A549 (cell line): ENCODE measurements around the gene JAM3. TPM values are rescaled to one million over a fixed set of nuclear protein-coding genes. Genes with fewer than 3 reads are reported as not detected.

ENCODE experiments used
- ATAC-seq, 2 experiments: fragments of 200-7000 bp in 1 of 2; fragments of >200 bp in 1 of 2; cut with Nextera tagmentation in 1 of 2; cut with Tn5 transposase in 1 of 2; 3 replicates each; pipeline versions ENCODE4 v1.8.0 to v1.9.1; 2018 to 2020; ENCODE audit warnings: mild to moderate bottlenecking in 1 of 2, moderate library complexity in 1 of 2
- CTCF ChIA-PET: fragments of 300-600 bp; sonication (Branson Sonifier 250); formaldehyde crosslinking; extraction: SDS; loops from one replicate; lab custom pipeline; 2021; ENCODE audit warnings: antibody characterized with exemption, inconsistent platforms; lab: Yijun Ruan, JAX
- POLR2A ChIA-PET: fragments of 350-600 bp; formaldehyde crosslinking; extraction: SDS; loops from one replicate; lab custom pipeline; 2021; ENCODE audit warnings: antibody characterized with exemption, inconsistent platforms; lab: Yijun Ruan, JAX
- DNase-seq, 2 experiments: peaks; one replicate each; pipeline versions ENCODE4 v3.0.0 to v3.0.0-alpha.2; 2011 to 2016; ENCODE audit warnings: low read depth in 1 of 2, low spot score in 1 of 2
- FAIRE-seq: peaks from 2 replicates; lab custom pipeline; 2011; peaks lifted over from hg19 to GRCh38; lab: Jason Lieb, UNC
- H3K27ac ChIP-seq, 2 experiments: fragments of >200 bp; sonication (Bioruptor Twin); formaldehyde crosslinking; 3 replicates each; pipeline ENCODE4 v1.5.1; 2016 to 2017
- H3K4me1 ChIP-seq: fragments of >200 bp; sonication (Bioruptor Twin); formaldehyde crosslinking; 3 replicates; pipeline ENCODE4 v1.6.1; 2016
- H3K4me2 ChIP-seq: fragments of >200 bp; sonication (Bioruptor Twin); formaldehyde crosslinking; 3 replicates; pipeline ENCODE4 v1.6.1; 2016
- H3K4me3 ChIP-seq: fragments of >200 bp; sonication (Bioruptor Twin); formaldehyde crosslinking; 3 replicates; pipeline ENCODE4 v1.5.1; 2016
- H3K9me3 ChIP-seq: fragments of >200 bp; sonication (Bioruptor Twin); formaldehyde crosslinking; 3 replicates; pipeline ENCODE4 v1.6.1; 2016
- CBX2 ChIP-seq: fragments of 200-600 bp; sonication (generic); IDR thresholded peaks from 2 replicates; pipeline ENCODE4 v1.6.1; 2016; ENCODE audit warnings: low read depth, mild to moderate bottlenecking, borderline replicate concordance
- EP300 ChIP-seq, 2 experiments: fragments of >200 bp; sonication (Bioruptor Twin); formaldehyde crosslinking; IDR thresholded peaks; 2 replicates in 1 of 2; 3 replicates in 1 of 2; pipeline ENCODE4 v1.6.1; 2016 to 2017
- FOSB ChIP-seq: fragments of 250-450 bp; sonication (Bioruptor Pico); IDR thresholded peaks from 2 replicates; pipeline ENCODE4 v1.5.0; 2020; ENCODE audit warnings: mild to moderate bottlenecking, moderate library complexity
- FOSL2 ChIP-seq, 2 experiments: fragments of 450-650 bp in 1 of 2; fragments of >200 bp in 1 of 2; sonication (Bioruptor Twin) in 1 of 2; formaldehyde crosslinking; IDR thresholded peaks; 2 replicates each; pipeline versions ENCODE4 v1.5.0 to v1.6.1; 2016 to 2020; ENCODE audit warnings: mild to moderate bottlenecking in 1 of 2, moderate library complexity in 1 of 2
- FOXS1 ChIP-seq: fragments of 250-450 bp; sonication (Bioruptor Pico); IDR thresholded peaks from 2 replicates; pipeline ENCODE4 v1.5.0; 2020; ENCODE audit warnings: mild to moderate bottlenecking, moderate library complexity
- HOXA7 ChIP-seq: fragments of 250-450 bp; sonication (Bioruptor Pico); IDR thresholded peaks from 2 replicates; pipeline ENCODE4 v1.5.0; 2020; ENCODE audit warnings: mild to moderate bottlenecking, moderate library complexity
- HOXB5 ChIP-seq: fragments of 250-450 bp; sonication (Bioruptor Pico); IDR thresholded peaks from 2 replicates; pipeline ENCODE4 v1.5.0; 2020; ENCODE audit warnings: mild to moderate bottlenecking, moderate library complexity
- JUNB ChIP-seq: fragments of >200 bp; sonication (Bioruptor Twin); formaldehyde crosslinking; IDR thresholded peaks from 2 replicates; pipeline ENCODE4 v1.6.1; 2016
- KDM1A ChIP-seq: fragments of 200-600 bp; sonication (generic); IDR thresholded peaks from 2 replicates; pipeline ENCODE4 v1.6.1; 2016; ENCODE audit warnings: low read depth, mild to moderate bottlenecking
- KDM5A ChIP-seq: fragments of 200-600 bp; sonication (generic); IDR thresholded peaks from 2 replicates; pipeline ENCODE4 v1.6.1; 2016; ENCODE audit warnings: antibody characterized with exemption, mild to moderate bottlenecking
- MAX ChIP-seq: IDR thresholded peaks from 2 replicates; pipeline ENCODE4 v1.6.1; 2012
- MAZ ChIP-seq: fragments of 150-350 bp; IDR thresholded peaks from 2 replicates; pipeline ENCODE4 v1.6.1; 2014; ENCODE audit warnings: antibody characterized with exemption, low read depth, low read length, borderline replicate concordance
- NPAS2 ChIP-seq: fragments of 250-450 bp; sonication (Bioruptor Pico); IDR thresholded peaks from 2 replicates; pipeline ENCODE4 v1.8.0; 2022; ENCODE audit warnings: mild to moderate bottlenecking, moderate library complexity, borderline replicate concordance
- PBX3 ChIP-seq: IDR thresholded peaks from 2 replicates; pipeline ENCODE4 v1.6.1; 2012
- POLR2AphosphoS2 ChIP-seq: conservative IDR thresholded peaks from 2 replicates; pipeline ENCODE4 v1.6.1; 2012; ENCODE audit warnings: low read length, improper control_type of control experiment, inconsistent platforms
- RAD21 ChIP-seq, 2 experiments: fragments of >200 bp in 1 of 2; sonication (Bioruptor Twin) in 1 of 2; formaldehyde crosslinking in 1 of 2; IDR thresholded peaks in 1 of 2; conservative IDR thresholded peaks in 1 of 2; 2 replicates in 1 of 2; 3 replicates in 1 of 2; pipeline ENCODE4 v1.6.1; 2012 to 2018; ENCODE audit warnings: inconsistent platforms in 1 of 2
- RARB ChIP-seq: fragments of 250-450 bp; sonication (Bioruptor Pico); IDR thresholded peaks from 2 replicates; pipeline ENCODE4 v1.8.0; 2021; ENCODE audit warnings: mild to moderate bottlenecking, moderate library complexity
- REST ChIP-seq: fragments of 200-600 bp; sonication (generic); IDR thresholded peaks from 2 replicates; pipeline ENCODE4 v1.6.1; 2016; ENCODE audit warnings: antibody characterized with exemption, mild to moderate bottlenecking, moderate library complexity
- SMC3 ChIP-seq: fragments of >200 bp; sonication (Bioruptor Twin); formaldehyde crosslinking; IDR thresholded peaks from 3 replicates; pipeline ENCODE4 v1.6.1; 2018; ENCODE audit warnings: inconsistent platforms
- TP53 ChIP-seq: fragments of 250-450 bp; sonication (Bioruptor Pico); IDR thresholded peaks from 2 replicates; pipeline ENCODE4 v1.5.0; 2021; ENCODE audit warnings: mild to moderate bottlenecking, moderate library complexity
- USF2 ChIP-seq: fragments of 450-650 bp; IDR thresholded peaks from 2 replicates; pipeline ENCODE4 v1.6.1; 2014; ENCODE audit warnings: antibody characterized with exemption
- ZNF302 ChIP-seq: fragments of 250-450 bp; sonication (Bioruptor Pico); IDR thresholded peaks from 2 replicates; pipeline ENCODE4 v1.9.0; 2021; ENCODE audit warnings: inconsistent platforms, mild to moderate bottlenecking, moderate library complexity
- WGBS: methylation state at CpG from one replicate; pipeline ENCODE4 v1.1.6; 2017; ENCODE audit errors: missing lambda C conversion rate; 5-methylcytosine and 5-hydroxymethylcytosine counted together
- polyA plus RNA-seq, 4 experiments: library from polyadenylated mRNA; depleted of rRNA in 3 of 4; stranded (reverse); fragments of >200 nt; fragmentation: RNase III in 1 of 4; extraction: RNeasy Plus Mini Kit Qiagen cat#74134 plus additional on column Dnase treatment in 1 of 4; gene quantifications; 2 replicates in 3 of 4; 3 replicates in 1 of 4; pipeline ENCODE4 v1.2.3, GENCODE V29; 2011 to 2017

The JAM3 gene
- polyA plus RNA-seq, 2 of the 4 experiments (the other 2 are of a cell fraction) = 4.0 to 5.2 TPM

- ChIA-PET CTCF (interaction anchor here (0.5 to 1.6 kb wide), 5 partner anchors 47 to 175 kb away, joined by 3 to 9 read pairs (median 3); no protein-coding TSS in a partner anchor), POLR2A (no interaction called here)
- H3K4me1 ChIP-seq = no peaks in the 10 kb centered on the region
- no peak overlapping the region for H3K4me2 ChIP-seq
- TF ChIP-seq RAD21 (conservative IDR thresholded peaks at IDR 0.05 in 1 of 2, IDR thresholded peaks at IDR 0.05 in 1 of 2) = 0 out of 5 replicates have a peak, but pooled peaks of 1 of the 2 experiments have one; percentile 8
- no peak for TF ChIP-seq MAZ
- no peak for TF ChIP-seq POLR2AphosphoS2
- 0 out of 3 replicates have a peak, but pooled peaks have one; percentile 19 for TF ChIP-seq SMC3
- TF ChIP-seq CBX2 = no peak
- DNase-seq (peak in 1 of 2 experiments; percentile 19), FAIRE-seq (no peak), ATAC-seq (peak; percentile 65 to 68; a peak in 4 of 6 replicates)
- no peak overlapping the region for H3K4me3 ChIP-seq
- no peak overlapping the region for H3K27ac ChIP-seq
- H3K9me3 ChIP-seq = no peaks in the 10 kb centered on the region
- 2% methylated on average over 3 of the region's 3 CpGs for WGBS
Measured at GRCh38 chr11:134098566-134099184, 29.8 kb downstream of the JAM3 start.

- no peaks in the 10 kb centered on the region for H3K4me1 ChIP-seq
- H3K4me3 ChIP-seq = no peak overlapping the region
- ChIA-PET CTCF (no interaction called here), POLR2A (no interaction called here)
- WGBS = 0% methylated on average over 2 of the region's 2 CpGs
- FAIRE-seq (no peak), ATAC-seq (no peak), DNase-seq (no peak)
- TF ChIP-seq PBX3 (no peak), SMC3 (no peak), FOXS1 (CRISPR knock-in tag) (no peak), EP300 (IDR thresholded peaks at IDR 0.05) (no peak), JUNB (no peak), FOSB (CRISPR knock-in tag) (no peak), USF2 (no peak), MAZ (no peak), KDM5A (no peak), FOSL2 (IDR thresholded peaks at IDR 0.05) (no peak), FOSL2 (CRISPR knock-in tag; IDR thresholded peaks at IDR 0.05) (no peak), TP53 (CRISPR knock-in tag) (no peak), NPAS2 (CRISPR knock-in tag) (no peak), HOXA7 (CRISPR knock-in tag) (no peak)
- H3K4me2 ChIP-seq = no peak overlapping the region
- H3K9me3 ChIP-seq = no peaks in the 10 kb centered on the region
- no peak overlapping the region for H3K27ac ChIP-seq
Measured at GRCh38 chr11:134100171-134100570, 31.3 kb downstream of the JAM3 start.

- DNase-seq = no peak
- no peak for ATAC-seq
- CTCF ChIA-PET = no interaction called here
- POLR2A ChIA-PET = no interaction called here
- Histone ChIP-seq H3K27ac (no peak overlapping the region), H3K4me2 (no peak overlapping the region), H3K4me1 (no peaks in the 10 kb centered on the region), H3K4me3 (no peak overlapping the region), H3K9me3 (no peaks in the 10 kb centered on the region)
- no peak for FAIRE-seq
- TF ChIP-seq ZNF302 (CRISPR knock-in tag) (no peak), FOSL2 (IDR thresholded peaks at IDR 0.05) (no peak), FOSL2 (CRISPR knock-in tag; IDR thresholded peaks at IDR 0.05) (no peak), HOXB5 (CRISPR knock-in tag) (no peak), EP300 (IDR thresholded peaks at IDR 0.05) (no peak), MAX (no peak), REST (no peak), KDM1A (no peak), RARB (CRISPR knock-in tag) (no peak), RAD21 (conservative IDR thresholded peaks at IDR 0.05 in 1 of 2, IDR thresholded peaks at IDR 0.05 in 1 of 2) (no peak)
Measured at GRCh38 chr11:134101282-134101681, 32.4 kb downstream of the JAM3 start.
